ENCODE measurements around the gene AIFM2.

DNA sequence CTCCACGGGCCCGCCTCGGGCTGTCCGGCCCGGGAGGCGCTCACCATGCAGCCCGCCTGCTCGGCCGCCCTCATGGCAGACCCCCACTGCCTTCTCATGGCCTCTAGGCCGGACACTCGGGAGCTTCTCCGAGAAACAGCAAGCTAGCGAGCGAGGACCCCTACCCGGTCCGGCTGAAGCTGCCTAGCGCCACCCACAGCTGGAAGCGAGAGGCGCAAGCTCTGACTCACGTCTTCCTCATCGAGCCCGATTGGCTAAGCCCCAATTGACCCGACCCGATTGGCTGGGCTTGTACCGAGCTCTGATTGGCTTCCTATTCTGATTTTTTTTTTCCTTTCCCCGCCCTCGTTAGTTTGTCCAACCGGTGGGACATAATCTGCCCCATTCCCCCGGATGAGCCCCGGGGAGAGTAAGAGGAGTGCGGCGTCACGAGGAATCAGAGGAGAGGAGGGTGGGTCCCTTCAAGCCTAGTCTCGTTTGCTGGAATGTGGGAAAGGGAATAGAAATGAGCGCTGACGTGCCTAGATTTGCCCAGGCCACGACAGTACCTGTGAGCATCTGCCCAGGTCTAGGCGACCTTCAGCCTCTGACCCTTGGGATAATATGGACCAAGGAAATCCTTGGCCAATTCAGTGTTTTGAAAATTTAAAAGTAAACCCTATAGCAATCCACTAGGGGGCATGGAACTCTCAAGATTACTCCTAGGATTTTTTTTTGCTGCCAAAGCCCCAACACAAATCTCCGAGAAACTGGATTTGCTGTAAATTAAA, 14.0 kb upstream of the AIFM2 start, which contains the start of gene TYSND1:
- TF ChIP-seq ISL1 (CRISPR knock-in tag; IDR thresholded peaks at IDR 0.05) (no peak), TOX (CRISPR knock-in tag; IDR thresholded peaks at IDR 0.05; ENCODE audit: borderline replicate concordance) (no peak), SNAI2 (CRISPR knock-in tag; IDR thresholded peaks at IDR 0.05) (no peak), RARB (CRISPR knock-in tag; IDR thresholded peaks at IDR 0.05) (peak; percentile 41; the same call in 1 of the 2 replicates), OSR1 (CRISPR knock-in tag; IDR thresholded peaks at IDR 0.05) (no peak)
- TF ChIP-seq, protein P1, sequence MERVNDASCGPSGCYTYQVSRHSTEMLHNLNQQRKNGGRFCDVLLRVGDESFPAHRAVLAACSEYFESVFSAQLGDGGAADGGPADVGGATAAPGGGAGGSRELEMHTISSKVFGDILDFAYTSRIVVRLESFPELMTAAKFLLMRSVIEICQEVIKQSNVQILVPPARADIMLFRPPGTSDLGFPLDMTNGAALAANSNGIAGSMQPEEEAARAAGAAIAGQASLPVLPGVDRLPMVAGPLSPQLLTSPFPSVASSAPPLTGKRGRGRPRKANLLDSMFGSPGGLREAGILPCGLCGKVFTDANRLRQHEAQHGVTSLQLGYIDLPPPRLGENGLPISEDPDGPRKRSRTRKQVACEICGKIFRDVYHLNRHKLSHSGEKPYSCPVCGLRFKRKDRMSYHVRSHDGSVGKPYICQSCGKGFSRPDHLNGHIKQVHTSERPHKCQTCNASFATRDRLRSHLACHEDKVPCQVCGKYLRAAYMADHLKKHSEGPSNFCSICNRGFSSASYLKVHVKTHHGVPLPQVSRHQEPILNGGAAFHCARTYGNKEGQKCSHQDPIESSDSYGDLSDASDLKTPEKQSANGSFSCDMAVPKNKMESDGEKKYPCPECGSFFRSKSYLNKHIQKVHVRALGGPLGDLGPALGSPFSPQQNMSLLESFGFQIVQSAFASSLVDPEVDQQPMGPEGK (CRISPR knock-in tag; IDR thresholded peaks at IDR 0.05; ENCODE audit: borderline replicate concordance): no peak

Data from SK-N-SH treated with all-trans-retinoic acid at 6 μM for 48 hours (cell line).